ENCODE results near the gene HES4. TPM values are rescaled to one million over a fixed set of nuclear protein-coding genes. Genes with fewer than 3 reads are reported as not detected.

The HES4 gene
- total and polyA plus RNA-seq, 2 of the 13 experiments (the other 11 are each of a cell fraction or from before 2014, with no cell fraction given): 8.8 to 10.6 TPM

DNA sequence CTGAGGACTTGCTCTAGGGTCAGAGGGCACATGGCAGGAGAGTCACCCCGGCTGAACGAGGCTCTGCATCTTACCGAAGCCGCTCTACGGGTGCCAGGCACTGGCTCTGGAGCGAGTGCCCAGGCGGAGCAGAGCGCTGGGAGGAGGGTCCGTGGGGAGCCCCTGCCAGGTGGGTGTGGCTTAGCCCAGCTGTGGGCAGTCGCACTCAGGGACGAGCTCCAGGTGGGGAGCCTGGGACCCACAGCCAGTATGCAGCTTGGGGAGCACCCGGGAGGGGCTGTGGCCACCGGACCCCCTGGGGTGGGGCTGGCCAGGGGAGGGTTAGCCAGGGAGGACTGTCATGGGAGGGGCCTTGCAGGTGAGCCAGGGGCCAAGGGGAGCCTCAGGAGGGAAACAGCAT is 23.8 kb upstream of the HES4 start:
- ATAC-seq (no peak), DNase-seq (ENCODE audit: low spot score) (no peak), FAIRE-seq (no peak)
- Histone ChIP-seq H4K20me1 (ENCODE audit: insufficient read depth, low read length) (peaks cover 31% of the 10 kb centered on the region; the same call in 1 of the 2 replicates), H3K9ac (ENCODE audit: insufficient read depth, low read depth, low read length) (0 out of 2 replicates have a peak overlapping the region, but pooled peaks have one; percentile 2), H3K4me2 (ENCODE audit: low read depth, low read length) (peak overlapping the region; percentile 27; the same call in 1 of the 2 replicates), H3K79me2 (ENCODE audit: insufficient read depth, low read length) (peaks cover 23% of the 10 kb centered on the region), H3K27me3 (ENCODE audit: control insufficient read depth in 1 of 2, insufficient read depth in 2 of 2, low read length in 2 of 2) (no peaks in the 10 kb centered on the region), H3K36me3 (replicated peaks in 1 of 2; ENCODE audit: control insufficient read depth in 1 of 2, insufficient read depth in 2 of 2, low read length in 2 of 2) (peaks cover 4 to 20% of the 10 kb centered on the region in 2 experiments; a peak in 4 of 5 replicates), H3K4me3 (replicated peaks in 1 of 3; ENCODE audit: insufficient read depth in 1 of 3, low read depth in 2 of 3, low read length in 3 of 3) (no peak overlapping the region), H3K4me1 (ENCODE audit: insufficient read depth, low read length) (peaks cover 50% of the 10 kb centered on the region), H2AFZ (ENCODE audit: low read length) (no peak overlapping the region), H3K27ac (ENCODE audit: extremely low read length, insufficient read depth, low read length) (no peak overlapping the region), H3K9me3 (ENCODE audit: low read length) (no peaks in the 10 kb centered on the region)
- intact Hi-C loops (cut with micrococcal nuclease; ENCODE audit: unreplicated experiment): no loop called here
- BruUV-seq (replicated peaks): no TSS peak
- in situ Hi-C loops (cut with HindIII; ENCODE audit: extremely low pct_ligation_motif_present, low pct_unique_long_range_greater_than_20kb): loop anchor here (5.0 kb wide), 1 partner anchor 34 kb away; no protein-coding TSS in a partner anchor
- TF ChIP-seq RBFOX2 (IDR thresholded peaks at IDR 0.05; ENCODE audit: low read depth, low read length) (peak; percentile 48; the same call in 1 of the 2 replicates), NFIB (CRISPR knock-in tag; IDR thresholded peaks at IDR 0.05; ENCODE audit: borderline replicate concordance) (no peak), NFYB (CRISPR knock-in tag; IDR thresholded peaks at IDR 0.05) (no peak)
- TF ChIP-seq, protein P1, sequence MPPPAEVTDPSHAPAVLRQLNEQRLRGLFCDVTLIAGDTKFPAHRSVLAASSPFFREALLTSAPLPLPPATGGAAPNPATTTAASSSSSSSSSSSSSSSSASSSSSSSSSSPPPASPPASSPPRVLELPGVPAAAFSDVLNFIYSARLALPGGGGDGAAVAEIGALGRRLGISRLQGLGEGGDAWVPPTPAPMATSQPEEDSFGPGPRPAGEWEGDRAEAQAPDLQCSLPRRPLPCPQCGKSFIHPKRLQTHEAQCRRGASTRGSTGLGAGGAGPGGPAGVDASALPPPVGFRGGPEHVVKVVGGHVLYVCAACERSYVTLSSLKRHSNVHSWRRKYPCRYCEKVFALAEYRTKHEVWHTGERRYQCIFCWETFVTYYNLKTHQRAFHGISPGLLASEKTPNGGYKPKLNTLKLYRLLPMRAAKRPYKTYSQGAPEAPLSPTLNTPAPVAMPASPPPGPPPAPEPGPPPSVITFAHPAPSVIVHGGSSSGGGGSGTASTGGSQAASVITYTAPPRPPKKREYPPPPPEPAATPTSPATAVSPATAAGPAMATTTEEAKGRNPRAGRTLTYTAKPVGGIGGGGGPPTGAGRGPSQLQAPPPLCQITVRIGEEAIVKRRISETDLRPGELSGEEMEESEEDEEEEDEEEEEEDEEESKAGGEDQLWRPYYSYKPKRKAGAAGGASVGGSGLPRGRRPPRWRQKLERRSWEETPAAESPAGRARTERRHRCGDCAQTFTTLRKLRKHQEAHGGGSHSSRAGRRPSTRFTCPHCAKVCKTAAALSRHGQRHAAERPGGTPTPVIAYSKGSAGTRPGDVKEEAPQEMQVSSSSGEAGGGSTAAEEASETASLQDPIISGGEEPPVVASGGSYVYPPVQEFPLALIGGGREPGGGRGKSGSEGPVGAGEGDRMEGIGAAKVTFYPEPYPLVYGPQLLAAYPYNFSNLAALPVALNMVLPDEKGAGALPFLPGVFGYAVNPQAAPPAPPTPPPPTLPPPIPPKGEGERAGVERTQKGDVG (CRISPR knock-in tag; IDR thresholded peaks at IDR 0.05; ENCODE audit: borderline replicate concordance): no peak
- TF ChIP-seq, protein P2, sequence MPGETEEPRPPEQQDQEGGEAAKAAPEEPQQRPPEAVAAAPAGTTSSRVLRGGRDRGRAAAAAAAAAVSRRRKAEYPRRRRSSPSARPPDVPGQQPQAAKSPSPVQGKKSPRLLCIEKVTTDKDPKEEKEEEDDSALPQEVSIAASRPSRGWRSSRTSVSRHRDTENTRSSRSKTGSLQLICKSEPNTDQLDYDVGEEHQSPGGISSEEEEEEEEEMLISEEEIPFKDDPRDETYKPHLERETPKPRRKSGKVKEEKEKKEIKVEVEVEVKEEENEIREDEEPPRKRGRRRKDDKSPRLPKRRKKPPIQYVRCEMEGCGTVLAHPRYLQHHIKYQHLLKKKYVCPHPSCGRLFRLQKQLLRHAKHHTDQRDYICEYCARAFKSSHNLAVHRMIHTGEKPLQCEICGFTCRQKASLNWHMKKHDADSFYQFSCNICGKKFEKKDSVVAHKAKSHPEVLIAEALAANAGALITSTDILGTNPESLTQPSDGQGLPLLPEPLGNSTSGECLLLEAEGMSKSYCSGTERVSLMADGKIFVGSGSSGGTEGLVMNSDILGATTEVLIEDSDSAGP (CRISPR knock-in tag; IDR thresholded peaks at IDR 0.05; ENCODE audit: borderline replicate concordance): 0 out of 2 replicates have a peak, but pooled peaks have one; percentile 22
- POLR2A ChIA-PET: interaction anchor here (0.8 to 1.6 kb wide), 4 partner anchors 14 to 40 kb away, joined by 3 to 5 read pairs (median 3); no protein-coding TSS in a partner anchor
- CTCF ChIA-PET (ENCODE audit: low intra/inter-chr PET ratio, low total read pairs): no interaction called here
- 78% methylated on average over 11 of the region's 13 CpGs for WGBS (ENCODE audit: low lambda C conversion rate)

Data from HepG2 (cell line).